Stimulated activated CD4-positive, alpha-beta T cell treated with anti-CD3 and anti-CD28 coated beads, Interleukin-1b, Interleukin-23, amount 100 ng/mL, for 48 hours (primary cell): ENCODE measurements around the gene CTRL.
"Not testable (repeated sequence)": the region's sequence is repeated elsewhere in the genome, so short reads cannot be mapped to it uniquely, and the experiment has no call there.

Experiments
- DNase-seq: peaks from one replicate; pipeline ENCODE4 v3.0.0-alpha.2; 2020

Gene CTRL

GRCh38 chr16:67931712-67932461 is at the start of gene CTRL:
TSS of gene CTRL (minus strand) at chr16:67931862. CDS start at chr16:67931852, 10 bp downstream.
- DNase-seq: no peak

DNA sequence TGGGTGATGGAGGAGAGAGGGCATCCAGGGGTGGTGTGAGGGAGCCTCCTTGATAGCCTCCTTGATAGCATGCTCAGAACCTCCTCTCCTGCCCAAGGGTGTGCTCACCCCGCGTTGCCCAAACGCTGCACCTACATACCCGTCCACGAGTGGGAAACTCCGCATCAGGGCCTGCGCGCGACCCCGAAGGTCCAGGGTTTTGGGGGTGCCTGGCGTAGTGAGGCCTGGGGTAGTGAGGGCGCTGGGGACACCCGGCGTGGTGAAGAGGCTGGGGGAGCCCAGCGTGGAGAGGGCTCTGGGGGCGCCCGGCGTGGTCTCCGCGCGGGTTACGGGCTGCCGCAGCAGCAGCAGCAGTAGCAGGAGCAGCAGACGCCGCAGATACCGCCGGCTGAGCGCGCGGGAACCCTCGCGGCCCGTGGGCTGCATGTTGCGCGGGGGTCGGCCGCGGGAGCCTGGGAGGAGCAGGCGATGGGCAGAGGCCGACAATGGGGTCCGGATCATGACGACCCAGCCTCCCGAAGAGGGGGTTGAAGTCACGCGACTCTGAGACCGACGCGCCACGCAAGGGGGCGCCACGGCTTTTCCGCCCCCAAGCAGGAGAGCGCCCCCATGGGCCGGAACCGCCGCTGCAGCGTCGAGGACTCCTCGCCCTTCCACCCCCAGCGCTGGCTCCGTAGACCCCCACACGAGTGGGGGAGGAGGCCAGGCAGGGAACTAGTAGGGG is 48.5 kb upstream of the CTRL start, which contains the start of gene DPEP3:
DPEP3 (minus strand) TSS at position 545 of the 724 bp plus-strand sequence; CDS start at position 426, 119 bp downstream.
- DNase-seq: no peak

DNA sequence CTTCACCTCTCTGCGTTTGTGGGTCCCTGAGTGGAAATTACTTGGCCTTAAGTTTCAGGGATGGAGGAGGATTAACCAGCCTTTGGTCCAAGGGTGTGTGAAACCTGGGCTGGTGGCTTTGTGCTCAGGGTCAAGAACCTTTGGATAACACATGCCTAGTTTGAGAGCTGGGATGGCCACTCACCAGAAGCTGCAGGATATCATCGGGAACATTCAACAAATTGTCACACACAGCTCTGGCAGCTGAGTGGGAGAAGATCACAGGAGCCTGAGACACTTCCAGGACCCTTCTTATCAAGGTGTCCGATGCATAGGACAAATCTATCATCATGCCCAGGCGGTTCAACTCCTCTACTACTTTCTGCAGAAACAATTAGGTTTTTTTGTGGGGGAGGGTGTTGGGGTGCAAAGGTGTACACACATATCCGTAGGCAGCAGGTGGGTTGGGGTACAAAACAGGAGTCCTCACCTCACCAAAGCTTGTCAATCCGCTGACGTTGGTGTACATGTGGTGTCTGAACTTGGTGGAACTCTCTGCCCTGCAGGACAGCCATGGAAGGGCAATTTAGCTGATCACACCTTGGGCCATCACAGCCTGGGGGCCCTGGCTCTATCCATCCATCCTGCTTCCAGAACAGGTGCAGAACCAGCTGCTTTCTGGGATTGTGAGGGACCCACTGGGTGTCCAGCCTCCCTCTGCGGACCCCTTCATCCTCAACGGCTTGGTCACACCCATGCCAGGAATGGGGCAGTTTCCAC is 46.0 kb upstream of the CTRL start:
- no peak for DNase-seq

GRCh38 chr16:67977005-67977404 is 45.3 kb upstream of the CTRL start:
- no peak for DNase-seq

- no peak for DNase-seq
Observed at GRCh38 chr16:67976205-67976604, 44.5 kb upstream of the CTRL start.

- DNase-seq: no peak
Observed at GRCh38 chr16:67975321-67976105, 43.9 kb upstream of the CTRL start.

GRCh38 chr16:67972285-67972684 is 40.6 kb upstream of the CTRL start:
- not testable (repeated sequence) for DNase-seq

DNA sequence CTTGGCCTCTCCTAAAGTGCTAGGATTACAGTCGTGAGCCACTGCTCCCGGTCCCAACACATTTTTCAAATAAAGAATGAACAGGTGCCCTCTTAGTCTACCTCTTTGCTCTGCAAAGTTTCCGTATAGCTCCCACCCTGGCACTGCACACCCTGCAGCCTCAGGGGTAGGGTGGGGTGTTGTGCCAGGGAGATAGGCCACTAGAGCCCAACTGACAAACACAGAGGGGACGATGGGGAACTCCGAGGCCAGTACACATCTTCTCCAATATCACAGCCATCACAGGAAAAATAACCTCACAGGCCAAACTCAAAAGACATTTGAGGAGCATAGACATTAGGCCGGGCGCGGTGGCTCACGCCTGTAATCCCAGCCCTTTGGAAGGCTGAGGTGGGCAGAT is 39.4 kb upstream of the CTRL start:
- no peak for DNase-seq

- no peak for DNase-seq
Observed at GRCh38 chr16:67969254-67970039, 37.8 kb upstream of the CTRL start.

GRCh38 chr16:67968400-67969253 is 37.0 kb upstream of the CTRL start, which contains the start of gene SLC12A4:
TSS of gene SLC12A4 (minus strand) at chr16:67968637. CDS start at chr16:67968553, 84 bp downstream.
- DNase-seq: peak; percentile 90

GRCh38 chr16:67967958-67968399 is 36.3 kb upstream of the CTRL start:
- no peak for DNase-seq

- DNase-seq: peak; percentile 38
Observed at GRCh38 chr16:67967183-67967957, 35.7 kb upstream of the CTRL start.

GRCh38 chr16:67966549-67967182 is 35.0 kb upstream of the CTRL start:
- DNase-seq: no peak

GRCh38 chr16:67965668-67966548 is 34.2 kb upstream of the CTRL start:
- DNase-seq: no peak

DNA sequence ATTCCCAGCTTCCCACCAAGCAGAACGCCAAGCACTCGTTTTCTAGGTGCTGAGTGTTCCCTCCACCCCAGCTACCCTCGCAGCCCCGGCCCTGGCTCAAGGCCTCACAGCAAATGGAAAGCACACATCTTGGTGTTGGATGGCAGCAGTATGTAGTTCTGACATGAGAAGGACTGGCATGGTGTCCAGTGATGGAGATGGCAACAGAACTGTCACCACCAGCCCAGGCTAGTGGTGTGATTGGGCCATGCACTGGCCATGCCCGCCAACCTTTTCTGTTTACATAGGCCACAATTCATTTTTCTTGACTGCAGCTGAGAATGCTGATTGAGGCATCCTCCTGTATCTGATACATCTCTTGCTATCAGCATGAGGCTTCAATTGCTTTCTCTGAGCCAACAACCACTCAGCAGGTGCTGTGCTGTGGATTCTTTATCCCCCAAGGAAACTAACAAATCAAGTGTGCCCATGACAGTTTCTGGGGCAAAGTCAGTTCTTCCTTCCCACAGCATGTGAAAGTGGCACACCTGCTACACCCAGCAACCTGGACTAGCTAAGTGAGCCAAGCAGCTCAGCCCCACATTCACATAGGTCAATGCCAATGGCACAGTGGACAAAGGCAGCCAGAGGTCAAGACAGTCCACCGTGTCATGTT is 32.9 kb upstream of the CTRL start:
- DNase-seq: no peak

DNA sequence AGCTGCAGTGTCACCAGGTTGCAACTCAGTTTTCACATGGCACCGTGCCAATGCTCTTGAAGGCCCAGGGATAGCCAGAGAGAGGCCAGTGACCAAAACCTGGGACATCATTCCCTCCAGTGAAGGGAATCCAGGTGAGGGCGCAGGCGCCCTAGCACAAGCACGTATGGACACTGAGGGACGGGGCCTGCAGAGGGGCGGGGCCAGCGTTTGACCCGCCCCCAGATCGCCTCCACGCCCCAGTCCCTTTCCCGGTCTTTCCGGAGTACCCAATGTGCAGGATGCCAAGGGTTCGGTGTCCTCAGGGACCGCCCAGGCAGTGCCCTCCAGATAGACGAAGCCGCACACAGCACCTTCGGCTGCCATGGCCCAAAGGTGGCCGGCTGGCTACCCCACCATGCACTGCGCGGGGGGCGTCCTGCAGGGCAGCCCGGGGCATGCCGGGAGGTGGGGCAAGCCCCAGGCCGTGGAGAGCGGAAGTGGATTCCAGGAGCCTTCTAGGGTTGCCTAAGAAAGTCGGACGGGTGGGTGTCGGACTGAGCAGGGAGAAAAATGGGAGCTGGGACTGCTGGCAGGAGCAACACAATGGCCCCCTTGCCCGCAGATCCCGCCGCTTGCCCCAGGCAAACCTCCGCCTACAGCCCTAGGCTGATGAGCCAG is 32.1 kb upstream of the CTRL start:
- no peak for DNase-seq

DNA sequence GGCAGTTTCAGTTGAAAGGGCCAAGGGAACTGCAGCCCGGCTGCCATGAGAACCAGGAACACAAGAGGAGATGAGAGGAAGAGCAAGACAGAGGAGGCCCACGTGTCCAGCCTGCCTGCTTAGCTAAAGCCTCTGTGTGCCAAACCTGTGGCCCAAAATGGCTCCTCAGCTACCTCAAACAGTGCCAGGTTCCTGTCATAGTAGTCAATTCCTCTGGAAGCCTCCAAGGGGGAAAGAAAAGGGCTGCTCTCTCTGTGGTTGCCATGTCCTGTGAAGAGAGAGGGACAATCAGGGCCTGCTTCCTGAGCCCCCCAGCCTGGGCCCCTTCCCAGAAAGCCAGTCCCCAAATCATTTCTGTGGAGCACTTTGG is 31.6 kb upstream of the CTRL start:
- DNase-seq: no peak
